Stimulated activated CD8-positive, alpha-beta memory T cell treated with anti-CD3 and anti-CD28 coated beads, Interleukin-7, amount 100 ng/mL, for 48 hours (primary cell): ENCODE data around the gene STXBP3.
A peak's percentile ranks its signal among the peaks of the same experiment; 100 is the strongest.

ENCODE experiments used
- DNase-seq, 2 donors: peaks; one replicate each; pipeline ENCODE4 v3.0.0-alpha.2; 2020; ENCODE audit warnings: low read depth in 1 of 2; ENCODE audit errors: extremely low read depth in 1 of 2

STXBP3 gene

DNA sequence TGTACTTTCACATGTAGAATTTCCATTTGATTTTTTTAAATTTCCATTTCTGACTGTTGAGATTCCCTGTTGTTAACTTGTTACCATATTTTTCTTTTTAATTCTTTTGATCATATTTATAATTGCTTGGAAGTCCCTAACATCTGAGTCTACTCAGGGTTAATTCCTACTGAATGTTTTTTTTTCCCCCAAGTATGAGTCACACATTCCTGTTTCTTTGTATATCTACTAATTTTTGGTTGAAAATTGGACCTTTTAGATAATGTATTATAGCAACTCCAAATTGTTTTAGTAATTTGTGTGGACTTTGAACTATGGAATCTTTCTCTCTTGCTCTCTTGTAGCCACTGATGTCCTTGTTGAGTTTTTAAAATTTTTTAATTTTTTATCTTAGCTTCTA, 54.6 kb downstream of the STXBP3 start:
- DNase-seq, result no peak

- no peak for DNase-seq
Measured at GRCh38 chr1:108803548-108803947, 57.1 kb downstream of the STXBP3 start.

DNA sequence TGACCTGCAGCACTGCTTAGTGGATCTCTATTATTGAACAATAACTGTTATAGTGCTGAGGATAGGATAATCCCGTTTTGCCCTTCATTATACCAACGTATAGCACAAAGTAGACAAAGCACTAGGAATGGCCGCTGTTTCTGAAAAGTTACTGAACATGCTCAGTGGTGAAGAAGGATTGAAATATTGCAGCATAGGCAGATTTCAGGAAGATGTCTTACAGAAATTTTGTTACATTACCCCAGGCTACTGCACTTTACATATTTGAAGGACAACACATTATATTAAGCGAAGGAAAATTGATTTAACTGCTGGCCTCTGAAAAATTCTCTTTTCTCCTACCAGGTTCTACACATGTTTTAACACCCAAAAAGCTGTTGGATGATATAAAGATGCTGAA, 62.0 kb downstream of the STXBP3 start:
- DNase-seq, result no peak

DNA sequence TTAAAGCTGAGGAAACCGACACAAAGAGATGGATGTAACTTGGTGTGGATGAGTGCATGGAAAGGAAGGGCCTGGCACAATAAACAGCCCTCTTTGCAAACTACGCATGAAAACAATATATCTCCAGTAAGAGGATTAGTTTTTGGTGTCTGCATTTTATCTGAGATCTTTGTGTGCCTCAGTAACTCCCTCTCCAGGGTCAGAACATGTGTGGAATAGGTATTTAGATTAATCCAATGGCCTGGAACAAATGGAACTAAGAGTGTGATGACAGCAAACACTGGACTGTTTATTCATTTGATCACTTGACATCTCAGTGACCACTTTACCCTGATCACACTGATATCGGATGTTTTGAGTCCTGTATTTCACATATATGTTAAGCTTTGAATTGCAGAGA, 65.1 kb downstream of the STXBP3 start:
- no peak for DNase-seq

DNA sequence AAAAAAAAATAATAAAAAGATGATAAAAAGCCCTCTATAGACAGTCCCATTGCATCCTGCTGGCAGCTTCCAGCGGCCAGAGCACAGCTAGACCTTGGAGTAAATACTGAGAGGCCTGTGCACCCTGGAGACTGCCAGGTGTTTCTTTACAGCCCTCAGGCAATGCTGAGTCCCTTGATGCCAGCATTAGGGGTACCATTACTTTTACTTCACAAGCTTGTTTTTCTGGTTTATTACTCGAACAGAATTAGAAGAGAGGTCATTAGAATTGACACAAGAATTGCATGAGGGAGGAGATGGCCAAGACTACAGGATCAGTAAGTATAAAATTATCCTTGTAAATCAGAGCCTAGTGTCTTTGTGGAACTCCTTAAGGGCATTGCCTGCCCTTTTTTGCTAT, 66.9 kb downstream of the STXBP3 start:
- no peak for DNase-seq

- no peak for DNase-seq
Measured at GRCh38 chr1:108814343-108815125, 68.1 kb downstream of the STXBP3 start.

DNA sequence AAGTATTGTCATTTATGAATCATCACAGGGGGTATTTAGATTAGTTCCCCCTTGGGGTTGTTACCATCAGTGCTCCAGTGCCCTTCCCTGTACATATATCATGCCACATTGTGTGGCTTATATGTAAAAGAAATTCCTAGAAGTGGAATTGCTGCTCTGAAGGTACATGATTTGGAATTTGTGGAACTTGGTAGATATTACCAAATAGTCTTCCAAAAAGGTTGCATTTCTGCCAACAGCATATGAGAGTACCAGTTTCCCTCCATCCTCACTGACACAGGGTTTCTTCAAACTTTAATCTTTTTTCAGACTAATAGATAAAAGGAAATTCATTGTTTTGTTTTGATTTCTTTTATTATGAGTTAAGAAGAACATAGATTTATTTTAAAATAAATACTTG, 69.1 kb downstream of the STXBP3 start:
- no peak for DNase-seq

- no peak for DNase-seq
Measured at GRCh38 chr1:108816049-108816893, 69.8 kb downstream of the STXBP3 start.

DNA sequence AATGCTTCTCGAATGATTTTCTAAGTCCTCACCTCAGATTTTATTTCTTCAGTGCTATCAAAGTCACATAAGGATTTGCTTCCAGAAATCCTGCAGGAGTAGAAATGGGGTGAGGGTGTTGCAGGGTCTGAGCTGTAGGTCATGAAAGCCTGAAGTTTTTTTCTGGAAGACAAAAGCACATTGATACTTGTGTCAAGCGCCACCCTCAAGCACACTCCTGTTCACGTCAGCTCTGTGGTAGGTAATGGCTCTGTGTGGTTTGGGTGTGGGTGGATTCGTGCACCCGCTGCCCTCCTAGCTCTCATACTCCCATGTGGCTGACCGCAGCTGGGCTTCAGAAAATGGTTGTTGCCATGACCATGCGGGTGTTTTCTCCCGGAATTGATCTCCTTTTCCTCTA, 70.5 kb downstream of the STXBP3 start:
- DNase-seq, result no peak

DNA sequence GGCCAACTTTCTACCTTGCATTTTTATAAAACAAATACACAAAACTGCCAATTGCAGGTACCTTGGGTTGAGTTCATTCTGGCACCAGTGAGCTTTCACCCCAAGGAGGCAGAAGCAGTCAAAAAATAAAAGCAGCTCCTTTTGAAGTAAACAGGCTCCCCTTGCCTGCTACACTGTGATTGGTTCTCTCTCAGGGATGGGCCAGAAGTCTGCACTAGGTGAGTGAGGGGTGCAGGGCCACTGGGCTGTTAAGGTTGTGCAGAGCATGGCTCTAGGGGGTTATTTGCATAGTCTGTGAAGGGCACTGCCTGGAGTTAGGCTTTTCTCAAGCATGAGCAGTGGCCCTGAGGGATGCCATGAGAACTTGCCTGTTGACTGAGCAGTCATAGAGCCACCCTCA, 71.3 kb downstream of the STXBP3 start:
- no peak for DNase-seq

DNA sequence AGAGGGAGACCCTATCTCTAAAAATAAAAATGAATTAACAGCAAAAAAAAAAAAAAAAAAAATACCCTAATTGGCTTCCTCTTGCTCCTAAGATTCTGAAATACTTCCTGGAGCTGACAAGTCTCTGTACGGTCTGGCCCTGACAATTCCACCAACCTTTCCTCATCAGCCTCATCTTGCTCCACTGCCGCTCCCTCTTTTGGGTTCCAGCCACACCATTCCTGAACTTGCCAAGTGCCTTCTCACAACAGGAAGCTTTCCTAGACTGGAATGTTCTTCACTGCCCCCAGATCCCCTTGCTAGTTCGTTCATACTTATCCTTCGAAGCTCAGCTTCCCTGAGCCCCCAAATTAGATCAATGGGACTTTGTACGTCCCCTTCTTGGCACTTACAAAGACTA, 73.4 kb downstream of the STXBP3 start:
- no peak for DNase-seq

GRCh38 chr1:108823632-108824031, 77.2 kb downstream of the STXBP3 start:
- no peak for DNase-seq

DNA sequence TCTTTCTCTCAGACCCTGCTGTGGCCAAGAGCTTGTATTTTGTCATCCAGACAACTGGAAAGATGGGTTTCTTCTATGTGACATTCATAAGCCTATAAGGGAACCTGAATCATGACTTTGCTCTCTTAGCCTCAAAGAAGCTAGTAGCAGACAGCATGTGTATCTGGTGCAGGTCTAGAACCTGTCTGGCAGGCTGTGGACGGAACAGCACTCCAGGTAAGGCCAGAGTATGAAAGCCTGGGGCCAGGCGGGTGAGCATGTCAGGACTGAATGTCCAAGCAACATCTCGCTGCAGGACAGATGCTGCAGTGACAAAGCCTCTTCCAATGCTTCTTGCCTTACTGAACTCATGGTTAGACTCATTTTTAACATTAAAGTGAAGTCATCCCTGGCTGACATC, 77.6 kb downstream of the STXBP3 start:
- DNase-seq, result no peak

DNA sequence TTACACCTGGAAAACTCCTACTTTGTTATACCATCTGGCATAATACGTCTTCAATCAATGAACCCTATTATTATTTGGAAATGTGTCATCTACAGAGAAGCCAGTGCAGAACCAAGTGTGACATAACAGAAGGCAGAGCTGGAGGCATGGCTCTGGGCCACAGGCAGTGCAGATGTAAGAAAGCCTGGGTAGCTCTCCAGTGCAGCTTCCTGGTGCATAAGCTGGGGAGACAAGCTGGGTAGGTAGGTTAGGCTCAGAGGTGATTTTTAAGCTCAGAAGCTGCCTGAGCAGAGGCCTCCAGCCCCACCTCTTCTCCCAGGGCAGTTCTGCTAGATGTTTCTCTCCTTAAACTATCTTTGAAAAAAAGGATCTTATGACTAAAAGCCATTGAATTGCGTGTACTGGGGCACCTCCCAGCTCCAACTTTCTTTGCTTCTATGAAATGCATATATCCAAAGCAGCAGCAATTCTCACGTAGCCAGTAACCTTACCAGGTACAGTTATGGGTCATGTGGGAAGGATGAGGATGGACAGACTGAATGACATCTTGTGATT, 79.7 kb downstream of the STXBP3 start:
- no peak for DNase-seq

- peak; percentile 23 to 25 for DNase-seq
Measured at GRCh38 chr1:108828074-108828961, 81.8 kb downstream of the STXBP3 start.

DNA sequence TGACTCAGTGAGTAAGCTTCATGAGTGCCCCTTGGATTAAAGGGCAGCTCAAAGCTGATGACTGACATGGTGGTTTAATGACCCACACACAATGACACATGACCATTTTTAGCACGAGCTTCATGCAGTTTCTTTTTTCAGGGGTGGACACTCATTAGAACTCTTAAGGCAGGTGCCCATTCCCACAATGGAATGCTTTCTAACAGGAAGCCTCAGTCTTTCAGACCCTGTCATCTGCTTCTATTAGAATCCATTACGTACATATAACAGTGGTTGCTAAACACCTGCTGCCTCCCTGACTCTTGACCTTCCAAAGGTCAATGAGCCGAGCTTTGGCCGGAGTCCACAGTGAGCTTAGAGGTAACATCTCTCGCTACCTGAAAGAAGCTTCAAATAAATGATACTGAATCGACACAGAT, 83.0 kb downstream of the STXBP3 start:
- no peak for DNase-seq

DNA sequence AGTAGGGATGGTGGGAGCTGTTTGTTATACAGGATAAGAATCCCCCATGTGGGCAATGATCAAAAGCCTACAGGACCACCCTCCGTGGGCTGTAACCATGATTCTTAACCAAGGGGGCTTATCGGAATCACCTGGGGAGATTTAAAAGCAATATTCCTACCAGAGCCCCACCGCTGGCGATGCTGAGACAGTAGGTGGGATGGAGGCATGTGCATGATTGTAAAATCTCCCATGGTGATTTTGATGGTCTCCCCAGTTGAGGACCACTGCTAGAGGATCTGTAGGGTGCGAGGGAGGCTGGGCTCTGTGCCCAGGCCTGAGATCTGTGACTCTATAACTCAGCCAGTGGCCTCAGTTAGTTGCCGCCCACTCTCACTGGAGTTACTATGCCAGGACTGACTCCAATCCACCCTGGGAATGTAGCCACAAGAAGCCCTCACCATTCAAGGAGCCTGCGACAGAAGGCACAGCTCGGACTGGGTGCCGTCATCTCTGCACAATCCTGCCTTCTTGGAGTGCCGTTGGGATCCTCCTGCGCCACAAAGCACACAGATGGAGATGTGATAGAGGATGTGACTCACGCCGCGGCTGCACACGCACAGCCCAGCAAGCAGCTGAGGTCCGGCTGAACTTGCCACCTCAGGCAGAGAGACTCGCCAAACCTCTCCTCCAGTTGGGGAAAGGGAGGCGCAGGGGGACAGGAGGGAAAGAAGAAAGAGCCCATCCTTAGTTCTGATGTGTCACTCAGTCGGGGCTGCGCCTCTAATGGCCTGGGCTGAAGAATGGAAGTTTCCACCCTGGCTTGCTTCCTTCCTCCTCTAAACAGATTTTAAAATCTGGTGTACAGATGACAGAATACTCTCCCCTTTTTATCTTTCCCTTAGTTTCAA, 83.9 kb downstream of the STXBP3 start:
- DNase-seq, result no peak

DNA sequence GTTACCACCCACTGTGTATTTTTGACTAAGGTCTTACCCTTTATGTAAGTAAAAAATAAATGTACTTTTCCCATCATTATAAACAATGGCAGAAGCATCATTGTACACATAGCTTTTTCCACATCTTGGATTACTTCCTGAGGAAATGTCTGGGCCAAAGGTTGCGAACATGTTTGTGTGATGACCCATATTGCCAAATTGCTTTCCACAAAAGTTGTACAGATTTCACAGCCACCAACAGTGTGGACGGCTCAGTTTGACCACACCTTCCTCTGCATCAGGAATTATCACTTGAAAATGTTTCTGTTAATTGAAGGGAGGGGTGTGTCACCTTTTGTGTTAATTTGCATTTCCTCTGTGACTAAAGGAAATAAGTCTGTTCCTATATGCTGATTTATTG, 84.8 kb downstream of the STXBP3 start:
- no peak for DNase-seq

DNA sequence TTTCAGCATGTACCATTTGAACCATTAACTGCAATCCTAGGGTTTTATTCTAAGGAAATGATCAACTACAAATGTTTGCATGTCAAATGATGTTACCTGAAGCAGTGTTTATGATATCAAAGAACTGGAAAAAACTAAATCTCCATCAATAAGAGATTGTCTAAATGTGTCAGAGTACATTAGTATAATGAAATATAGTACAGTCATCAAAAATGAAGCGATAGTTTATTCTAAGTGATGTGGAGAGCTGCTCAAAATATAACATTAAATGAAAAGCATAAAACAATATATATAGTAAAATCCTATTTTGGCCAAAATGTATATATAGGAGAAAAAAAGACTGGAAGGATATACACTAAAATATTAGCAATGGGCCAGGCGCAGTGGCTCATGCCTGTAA, 86.5 kb downstream of the STXBP3 start:
- DNase-seq, result no peak

GRCh38 chr1:108841703-108842102, 95.2 kb downstream of the STXBP3 start:
- no peak for DNase-seq
